GM13977 (cell line): Measurements from ENCODE around the gene CDON.

Source experiments
- DNase-seq: peaks from one replicate; pipeline ENCODE4 v3.0.0; 2012; ENCODE audit warnings: low spot score
- CTCF ChIP-seq: IDR thresholded peaks from 2 replicates; pipeline ENCODE4 v1.5.1; 2012; ENCODE audit warnings: mild to moderate bottlenecking, control low read depth; ENCODE audit not compliant: insufficient read depth; ENCODE audit errors: extremely low read depth, missing control alignments
- in situ Hi-C: fragments of 300-500 bp; cut with MboI; formaldehyde crosslinking; loops from one replicate; pipeline ENCODE4 v1.12.0; 2022; ENCODE audit warnings: low sequenced_read_pairs, low pct_unique_long_range_greater_than_20kb, mixed read lengths, inconsistent platforms; ENCODE audit not compliant: unreplicated experiment

Gene CDON

GRCh38 chr11:125935618-125936199 is 127.0 kb downstream of the CDON start:
- DNase-seq, result no peak
- in situ Hi-C loops, result no loop called here
- no peak for TF ChIP-seq CTCF

GRCh38 chr11:125935056-125935455 is 127.6 kb downstream of the CDON start:
- DNase-seq, result no peak
- TF ChIP-seq CTCF, result no peak
- in situ Hi-C loops, result no loop called here

- in situ Hi-C loops, result no loop called here
- no peak for DNase-seq
- TF ChIP-seq CTCF, result no peak
These were observed 128.2 kb downstream of the CDON start for GRCh38 chr11:125934473-125934872.

GRCh38 chr11:125933030-125933813 is 129.4 kb downstream of the CDON start:
- no peak for DNase-seq
- in situ Hi-C loops, result no loop called here
- no peak for TF ChIP-seq CTCF

- no peak for DNase-seq
- no peak for TF ChIP-seq CTCF
- in situ Hi-C loops, result no loop called here
These were observed 130.4 kb downstream of the CDON start for GRCh38 chr11:125932301-125932700.

- in situ Hi-C loops, result no loop called here
- DNase-seq, result no peak
- no peak for TF ChIP-seq CTCF
These were observed 131.0 kb downstream of the CDON start for GRCh38 chr11:125931668-125932067.
